Activated CD4-positive, alpha-beta T cell treated with anti-CD3 and anti-CD28 coated beads, Interleukin-2, amount 50 U/mL, for 24 hours (primary cell): ENCODE data around the gene HAUS7.

ENCODE experiments used
- DNase-seq, 2 donors: peaks; one replicate each; pipeline ENCODE4 v3.0.0-alpha.2; 2020; ENCODE audit warnings: low read depth in 1 of 2, low spot score in 1 of 2

HAUS7 gene

DNA sequence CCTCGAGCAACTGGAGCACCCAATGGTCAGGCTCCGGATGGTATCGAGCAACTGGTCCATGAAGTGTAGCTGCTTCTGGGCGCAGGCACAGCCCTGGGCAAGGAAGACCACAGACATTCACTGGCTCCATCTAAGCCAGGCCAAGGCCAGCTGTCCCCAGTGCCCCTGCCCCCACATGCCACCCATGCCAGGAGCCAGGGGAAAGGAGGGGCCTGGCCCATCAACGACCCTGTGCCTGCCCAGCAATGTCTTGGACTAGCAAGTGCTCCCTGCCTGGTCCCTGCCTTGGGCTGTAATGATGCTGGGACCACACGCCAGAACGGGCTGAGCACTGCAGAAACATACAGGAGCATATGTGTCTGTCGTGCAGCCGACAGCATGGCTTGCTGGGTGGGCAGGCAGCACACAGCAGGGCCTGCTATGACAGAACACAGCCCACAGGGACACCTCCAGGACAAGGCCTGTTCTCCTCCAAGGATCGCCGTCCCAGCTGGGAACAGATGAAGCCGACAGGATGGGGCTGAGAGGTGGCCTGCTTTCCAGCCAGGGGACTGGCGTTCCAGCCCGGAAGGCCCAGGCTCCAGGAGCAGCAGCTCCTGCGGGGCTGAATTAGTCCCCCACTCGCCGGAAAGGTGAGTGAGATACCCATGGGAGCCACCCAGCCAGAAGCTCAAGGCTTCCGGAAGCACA is 13.1 kb downstream of the HAUS7 start:
- no peak for DNase-seq

DNA sequence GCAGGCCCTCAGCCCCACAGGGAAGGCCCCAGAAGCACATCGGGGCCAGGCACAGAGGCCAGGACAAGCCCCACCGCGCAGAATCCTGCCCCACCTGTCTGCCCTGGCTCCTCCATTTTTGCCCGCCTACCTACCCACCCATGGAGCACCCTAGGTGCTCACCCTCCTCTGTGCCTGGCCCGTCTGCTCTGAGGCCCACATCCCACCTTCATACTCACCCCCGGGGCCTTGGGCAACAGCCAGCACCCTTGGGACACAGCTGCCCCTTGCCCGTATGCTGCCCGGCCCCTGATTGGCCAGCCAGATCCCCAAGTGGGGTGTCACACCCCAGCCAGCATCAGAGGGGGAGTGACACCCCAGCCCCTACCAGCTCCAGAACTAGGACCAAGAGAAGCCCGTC is 13.7 kb downstream of the HAUS7 start:
- no peak for DNase-seq

- DNase-seq = no peak
These were observed 14.2 kb downstream of the HAUS7 start for GRCh38 chrX:153456161-153456560.

GRCh38 chrX:153455571-153455970 is 14.8 kb downstream of the HAUS7 start:
- DNase-seq = no peak

- no peak for DNase-seq
These were observed 15.3 kb downstream of the HAUS7 start for GRCh38 chrX:153454901-153455550.

DNA sequence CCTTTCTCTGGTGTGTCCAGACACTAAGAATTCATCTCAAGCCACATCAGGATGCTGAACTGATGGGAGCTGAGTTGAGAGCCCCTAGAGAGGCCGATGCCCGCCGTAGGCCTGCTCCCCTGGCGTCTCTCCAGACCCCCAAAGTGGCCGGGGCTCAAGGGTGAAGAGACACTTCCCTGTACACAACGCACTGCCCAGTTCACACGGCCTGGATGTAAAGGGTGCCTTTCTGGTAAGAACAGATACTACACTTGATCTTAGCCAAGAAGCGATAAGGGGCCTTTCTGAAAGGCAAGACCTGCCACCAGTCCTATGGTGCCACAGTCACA is 19.5 kb downstream of the HAUS7 start:
- DNase-seq = no peak

DNA sequence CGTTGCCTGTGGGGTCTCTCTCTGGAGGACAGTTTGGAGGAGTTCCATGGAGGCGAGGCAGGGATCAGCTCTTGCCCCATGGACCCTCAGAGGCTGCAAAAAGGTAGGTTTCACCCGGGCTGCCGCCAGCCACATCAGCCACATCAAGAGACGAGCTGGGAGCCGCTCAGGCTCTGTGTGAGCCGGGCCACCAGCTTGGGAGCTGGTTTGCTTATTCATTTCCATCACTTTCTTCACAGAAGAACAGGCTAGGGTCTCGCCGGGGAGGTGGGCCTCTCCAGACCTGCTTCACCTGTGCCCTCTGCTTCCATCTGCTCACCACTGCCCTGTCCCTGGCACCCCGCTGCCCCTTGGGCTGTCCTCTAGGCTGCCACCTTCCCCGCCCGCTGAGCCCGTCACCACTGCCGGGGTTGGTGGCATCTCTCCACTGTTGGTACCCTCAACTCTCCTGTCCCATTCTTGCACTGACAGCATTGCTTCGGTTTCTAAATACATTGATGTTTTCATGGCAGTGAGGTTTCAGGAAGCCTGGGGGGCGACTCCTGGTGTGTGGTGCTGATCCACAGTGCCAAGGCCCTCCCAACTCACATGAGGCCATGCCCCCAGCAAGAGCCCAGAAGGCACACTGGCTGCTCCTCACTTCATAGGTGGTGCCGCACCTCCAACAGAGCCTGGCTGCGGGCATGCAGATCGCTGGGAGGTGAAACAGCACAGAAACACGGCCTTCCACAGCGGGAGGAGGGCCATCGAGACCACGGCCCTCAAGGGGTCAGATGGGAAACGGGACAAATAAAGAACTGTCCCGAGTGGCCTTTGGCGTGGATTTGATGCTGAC is 20.0 kb downstream of the HAUS7 start:
- DNase-seq = no peak

- no peak for DNase-seq
These were observed 20.8 kb downstream of the HAUS7 start for GRCh38 chrX:153449368-153450113.

- DNase-seq = no peak
These were observed 21.6 kb downstream of the HAUS7 start for GRCh38 chrX:153448556-153449367.

GRCh38 chrX:153447581-153447960 is 22.8 kb downstream of the HAUS7 start:
- no peak for DNase-seq

GRCh38 chrX:153446950-153447580 is 23.3 kb downstream of the HAUS7 start:
- no peak for DNase-seq

- DNase-seq = no peak
These were observed 23.8 kb downstream of the HAUS7 start for GRCh38 chrX:153446636-153446936.

- DNase-seq = no peak
These were observed 24.3 kb downstream of the HAUS7 start, which contains the start of gene TREX2 for GRCh38 chrX:153445856-153446635. TSS of gene TREX2 (minus strand) at chrX:153446056. CDS start at chrX:153445430, 626 bp downstream.

DNA sequence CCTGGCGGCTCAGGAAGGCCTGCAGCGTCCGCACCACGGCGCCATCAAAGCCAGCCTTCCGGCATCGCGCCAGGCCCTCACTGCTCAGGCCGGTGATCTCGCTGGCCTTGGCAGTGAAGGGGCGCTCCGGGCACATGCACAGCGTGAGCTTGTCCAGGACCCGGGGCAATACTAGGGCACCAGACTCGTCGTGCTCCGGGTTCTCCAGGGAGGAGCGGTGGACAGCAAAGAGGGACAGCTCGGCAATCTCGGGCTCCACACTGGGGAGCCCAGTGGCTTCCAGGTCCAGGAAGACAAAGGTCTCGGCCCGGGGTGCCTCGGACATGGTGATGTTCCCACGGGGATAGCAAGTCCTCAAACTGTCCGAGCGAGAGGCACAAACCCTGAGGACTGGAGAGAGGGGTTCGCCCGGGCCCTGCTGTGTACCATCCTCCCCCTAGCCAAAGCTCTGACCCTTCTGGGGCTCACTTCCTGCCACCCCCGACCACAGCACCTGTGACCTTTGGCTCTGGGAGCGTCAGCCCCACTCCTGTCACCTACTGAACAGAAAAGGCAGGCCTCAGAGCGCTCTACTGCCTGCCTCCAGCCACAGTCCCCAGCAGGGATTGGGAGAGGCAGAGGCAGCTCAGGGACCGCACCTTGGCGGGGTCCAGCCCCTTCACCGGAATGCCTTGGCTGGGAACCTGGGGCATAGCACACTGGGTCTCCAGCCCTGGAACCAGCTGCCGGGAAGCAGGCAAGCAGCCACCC is 25.1 kb downstream of the HAUS7 start:
- DNase-seq = no peak

DNA sequence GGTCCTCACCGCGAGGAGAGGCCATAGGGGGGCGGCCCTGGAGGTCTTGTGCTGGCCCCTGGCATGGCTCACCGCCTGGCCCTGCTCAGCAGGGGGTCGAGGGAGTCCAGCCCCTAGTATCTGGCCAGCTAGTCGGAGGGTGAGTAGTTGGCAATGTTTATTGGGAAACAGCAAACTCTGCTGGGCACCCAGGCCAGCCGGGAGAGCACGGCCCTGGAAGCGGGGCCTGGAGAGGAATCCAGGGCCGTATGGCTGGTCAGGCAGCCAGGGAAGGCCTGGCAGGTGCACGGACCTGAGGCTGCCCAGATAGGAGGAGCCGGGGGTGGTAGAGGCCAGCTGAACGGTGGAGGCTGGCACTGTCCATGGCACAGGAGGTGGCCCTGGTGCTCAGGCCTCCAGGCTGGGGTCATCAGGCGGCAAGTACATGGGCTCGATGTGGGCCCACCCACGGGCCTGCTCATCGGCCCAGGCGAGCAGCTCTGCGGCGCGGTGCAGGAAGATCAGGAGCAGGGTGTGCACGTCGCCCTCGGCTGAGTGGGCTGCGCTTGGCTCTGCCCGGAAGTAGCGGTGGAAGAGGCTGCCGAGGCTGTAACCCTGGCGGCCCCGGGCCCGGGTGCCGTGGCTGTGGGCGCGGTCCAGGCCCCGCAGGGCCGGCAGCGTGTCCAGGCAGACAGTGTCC is 25.9 kb downstream of the HAUS7 start:
- no peak for DNase-seq

DNA sequence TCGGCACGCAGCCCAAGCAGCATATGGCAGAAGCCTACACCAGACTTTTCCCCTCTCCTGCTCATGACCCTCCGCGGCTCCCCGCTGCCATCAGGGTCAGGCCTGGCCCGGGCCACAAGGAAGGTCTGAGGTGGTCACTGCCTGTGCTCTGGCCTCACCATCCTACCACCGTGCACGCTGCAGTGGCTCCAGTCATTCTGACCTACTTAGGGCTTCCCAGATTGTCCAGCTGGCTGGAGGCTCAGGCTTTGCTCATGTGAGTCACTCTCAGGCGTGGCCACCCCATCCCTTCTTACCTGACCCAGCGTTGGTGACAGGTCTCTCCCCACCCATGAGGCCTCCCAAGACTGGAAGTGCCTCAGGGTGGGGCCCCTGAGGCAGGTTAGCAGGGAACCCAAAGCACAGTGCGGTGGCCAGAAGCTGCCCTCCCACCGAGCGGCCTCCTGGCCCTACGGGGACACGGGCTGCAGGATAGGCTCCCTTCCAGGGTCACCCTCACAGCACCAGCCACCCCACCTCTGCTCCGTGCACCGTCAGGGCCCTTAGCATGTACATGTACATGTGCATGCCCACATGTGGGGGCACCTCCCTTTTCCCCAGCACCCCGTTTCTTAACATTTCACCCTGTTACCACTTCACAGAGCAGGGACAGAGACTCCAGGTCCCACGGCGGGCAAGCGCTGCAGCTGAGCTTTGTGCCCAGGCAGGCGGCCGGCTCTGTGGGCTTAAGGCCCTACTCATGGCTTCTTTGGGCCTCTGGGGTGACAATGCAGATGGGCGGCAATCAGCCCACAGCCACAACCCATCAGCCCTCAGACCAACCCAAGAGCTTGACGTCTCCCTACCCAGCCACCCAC is 26.7 kb downstream of the HAUS7 start:
- no peak for DNase-seq

GRCh38 chrX:153442463-153442862 is 27.9 kb downstream of the HAUS7 start:
- no peak for DNase-seq
